Inferior parietal cortex (tissue), 1 donor: ENCODE results near the gene SH3BP2.

Experiments
- DNase-seq: peaks from one replicate; pipeline ENCODE4 v3.0.0-alpha.2; 2016; ENCODE audit errors: extremely low spot score

Gene SH3BP2

DNA sequence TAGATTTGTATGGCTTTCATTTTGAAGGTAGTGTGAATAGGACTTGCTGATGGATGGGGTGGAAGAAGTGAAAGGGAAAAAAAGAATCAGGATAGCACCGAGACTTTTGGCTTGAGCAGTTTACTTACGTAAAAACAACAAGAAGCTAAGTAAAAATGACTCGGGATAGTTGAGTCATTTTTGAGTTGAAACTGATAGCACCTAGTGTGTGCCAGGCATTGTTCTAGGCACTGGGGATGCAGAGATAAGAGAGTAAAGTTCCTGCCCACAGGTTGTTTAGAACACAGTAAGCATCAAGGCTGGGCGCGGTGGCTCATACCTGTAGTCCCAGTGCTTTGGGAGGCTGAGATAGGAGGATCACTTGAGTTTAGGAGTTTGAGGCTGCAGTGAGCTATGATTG is 85.5 kb downstream of the SH3BP2 start:
- DNase-seq = no peak

DNA sequence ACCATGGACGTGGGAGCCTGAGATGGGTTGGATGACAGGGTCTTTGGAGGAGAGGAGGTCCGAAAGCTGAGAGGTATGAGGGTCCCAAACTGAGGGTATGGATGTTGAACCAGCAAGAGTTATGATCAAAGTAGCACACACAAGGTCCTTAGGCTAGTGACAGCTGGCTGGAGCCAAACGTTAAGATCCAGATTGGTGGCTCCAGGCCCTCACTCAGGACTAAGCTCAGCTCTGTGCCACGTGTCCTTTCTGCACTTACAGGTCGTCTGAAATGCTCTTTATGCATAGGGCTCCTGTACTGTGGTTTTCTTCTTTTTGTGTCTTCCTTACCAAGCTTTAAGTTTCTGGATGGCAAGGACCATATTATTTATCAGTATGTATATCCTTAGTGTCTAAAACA is 86.1 kb downstream of the SH3BP2 start:
- DNase-seq = no peak

DNA sequence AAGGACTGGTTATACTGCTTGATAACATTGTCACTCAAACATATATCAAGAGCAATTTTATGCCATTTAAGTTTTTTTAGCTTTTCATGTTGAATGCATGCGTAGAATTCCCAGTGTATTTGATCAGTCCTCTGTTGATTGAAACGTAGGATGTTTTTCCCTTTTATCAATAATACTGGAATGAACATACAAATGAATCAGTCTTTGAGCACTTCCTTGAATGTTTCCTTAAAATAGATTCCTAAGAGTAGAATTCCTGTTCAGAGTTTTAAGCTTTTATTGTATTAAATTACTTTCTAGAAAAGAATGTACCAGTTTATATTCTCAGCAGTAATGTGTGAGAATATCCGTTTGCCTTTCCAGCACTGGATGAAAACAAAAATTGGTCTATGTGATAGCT is 88.5 kb downstream of the SH3BP2 start:
- no peak for DNase-seq

DNA sequence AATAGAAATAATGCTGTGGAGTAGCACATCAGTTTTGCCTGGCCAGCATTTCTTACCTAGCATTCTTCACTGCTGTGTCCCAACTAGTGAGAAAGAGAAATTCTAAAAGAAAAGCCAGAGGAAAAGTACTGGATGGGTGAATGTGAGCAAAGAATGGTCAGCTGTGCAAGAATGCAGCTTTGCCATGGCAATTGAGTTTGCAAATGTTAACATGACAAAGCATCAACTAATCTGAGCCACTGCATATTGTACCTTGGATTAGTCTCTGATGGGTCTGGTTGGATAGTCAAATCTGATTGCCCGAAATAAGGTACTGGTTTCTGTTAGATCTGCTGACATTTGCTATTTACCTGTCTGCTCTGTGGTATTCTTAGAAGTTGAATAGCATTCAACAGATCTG is 89.5 kb downstream of the SH3BP2 start:
- DNase-seq = no peak

DNA sequence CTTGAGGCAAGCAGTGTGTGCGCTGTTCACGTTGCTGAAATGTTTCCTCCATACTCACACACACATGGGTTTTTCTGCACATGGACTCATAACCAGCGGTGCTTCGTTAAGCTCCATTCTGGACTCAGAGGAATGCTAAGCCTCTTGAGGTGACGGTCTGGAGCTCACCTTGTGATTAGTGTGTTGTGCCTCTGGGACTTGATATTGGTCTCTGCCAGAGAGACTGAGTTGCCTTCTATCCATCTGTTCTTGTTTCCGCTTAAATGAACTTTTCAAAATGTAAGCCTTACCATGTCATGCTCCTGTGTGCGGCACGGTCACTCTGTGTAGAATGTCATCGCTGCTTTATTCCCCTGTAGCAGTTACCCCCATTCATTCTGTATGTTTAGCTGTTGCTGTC is 93.3 kb downstream of the SH3BP2 start:
- DNase-seq = no peak

DNA sequence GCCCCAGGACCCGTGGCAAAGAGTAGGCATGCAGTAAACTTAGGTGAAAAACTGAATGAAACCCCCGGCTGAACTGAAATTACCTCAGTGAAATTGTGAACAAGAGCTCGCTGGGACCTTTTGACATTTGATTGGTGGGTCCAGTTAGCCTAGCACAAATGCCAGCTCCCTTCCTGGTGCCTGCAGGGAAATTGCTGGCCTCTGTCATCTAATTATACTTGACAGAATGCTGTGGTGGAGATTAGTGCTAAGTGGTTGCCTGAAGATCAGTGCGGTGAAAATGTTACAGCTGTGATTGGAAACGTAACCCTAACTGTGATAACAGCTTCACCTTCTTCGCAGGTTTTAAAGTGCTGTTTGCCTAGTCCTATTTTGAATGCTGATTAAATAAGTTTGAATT is 93.7 kb downstream of the SH3BP2 start:
- no peak for DNase-seq

DNA sequence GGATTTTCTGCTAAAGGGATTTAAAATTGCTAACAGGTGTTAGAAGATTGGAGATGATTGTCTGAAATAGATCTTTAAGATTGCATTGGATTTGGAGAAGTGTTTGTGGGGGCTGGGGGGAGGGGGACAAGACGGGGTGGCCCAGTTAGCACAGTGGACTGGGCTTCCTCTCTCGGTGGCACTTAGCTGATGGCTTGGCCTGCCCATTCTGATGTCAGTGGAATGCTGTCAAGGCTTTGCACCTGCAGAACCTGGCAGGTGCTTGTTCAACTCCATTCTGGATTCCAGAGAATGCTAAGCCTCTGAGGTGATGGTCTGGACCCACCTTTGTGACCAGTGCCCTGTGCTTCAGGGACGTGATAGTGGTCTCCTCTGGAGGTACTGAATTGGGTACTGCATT is 94.5 kb downstream of the SH3BP2 start:
- DNase-seq = no peak

DNA sequence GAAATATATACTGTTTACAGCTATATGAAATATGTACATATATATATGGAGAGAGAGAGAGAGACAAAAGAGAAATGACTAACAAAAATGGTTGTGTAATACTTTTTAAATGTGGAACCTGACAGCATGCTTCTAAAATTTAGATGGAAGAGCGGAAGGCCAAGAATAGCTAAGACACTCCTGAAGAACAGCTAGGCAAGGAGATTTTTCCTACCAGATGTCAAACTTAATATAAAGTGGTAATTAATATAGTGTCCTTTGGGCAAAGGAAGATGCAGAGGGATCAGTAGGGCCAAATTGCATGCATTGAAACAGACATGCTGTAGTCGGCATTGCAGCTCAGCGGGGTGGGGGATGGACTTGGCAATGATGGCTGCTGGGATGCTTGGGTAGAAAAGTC is 96.0 kb downstream of the SH3BP2 start:
- no peak for DNase-seq
